GM18498 (cell line): ENCODE results near the gene GABPB1.
A peak's percentile ranks its signal among the peaks of the same experiment; 100 is the strongest.

Experiments used
- ATAC-seq: cut with Tn5 transposase; IDR thresholded peaks from one replicate; pipeline ENCODE4 v1.9.1; 2021; ENCODE audit warnings: mild to moderate bottlenecking, moderate library complexity; ENCODE audit not compliant: unreplicated experiment

The GABPB1 gene

DNA sequence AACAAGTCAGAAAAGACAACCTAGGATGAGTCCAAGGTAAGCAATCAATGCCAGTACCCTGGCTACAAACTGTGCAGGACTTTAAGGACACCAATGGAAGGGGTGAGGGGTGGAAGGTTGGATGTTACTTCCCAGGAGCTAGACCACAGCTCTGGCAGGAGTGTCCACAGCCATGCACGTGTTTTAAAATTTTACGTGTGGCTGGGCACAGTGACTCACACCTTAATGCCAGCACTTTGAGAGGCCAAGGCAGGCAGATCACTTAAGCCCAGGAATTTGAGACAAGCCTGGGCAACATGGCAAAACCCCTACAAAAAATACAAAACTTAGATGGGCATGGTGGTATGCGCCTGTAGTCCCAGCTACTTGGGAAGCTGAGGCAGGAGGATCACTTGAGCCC, 74.7 kb downstream of the GABPB1 start:
- no peak for ATAC-seq

DNA sequence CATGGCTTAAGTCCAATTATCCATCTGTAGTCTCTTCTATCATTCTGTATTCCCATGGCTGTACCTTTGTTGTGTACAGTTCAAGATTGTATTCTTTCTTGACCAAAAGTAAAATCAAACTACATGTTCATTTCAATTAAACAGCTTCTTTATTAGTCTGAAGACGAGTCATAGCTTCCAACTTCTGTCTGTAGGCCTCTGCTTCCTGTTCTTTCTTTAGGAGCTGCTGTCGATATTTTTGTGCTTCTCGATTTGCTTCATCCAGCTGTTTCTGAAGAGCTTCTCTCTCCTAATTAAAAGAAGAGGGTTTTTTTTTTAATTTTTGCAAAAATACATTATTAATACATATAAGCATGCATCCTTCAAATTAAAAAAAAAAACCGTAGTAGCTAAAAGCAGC, 76.5 kb downstream of the GABPB1 start:
- no peak for ATAC-seq

- no peak for ATAC-seq
Observed at GRCh38 chr15:50277370-50277769, 77.6 kb downstream of the GABPB1 start.

DNA sequence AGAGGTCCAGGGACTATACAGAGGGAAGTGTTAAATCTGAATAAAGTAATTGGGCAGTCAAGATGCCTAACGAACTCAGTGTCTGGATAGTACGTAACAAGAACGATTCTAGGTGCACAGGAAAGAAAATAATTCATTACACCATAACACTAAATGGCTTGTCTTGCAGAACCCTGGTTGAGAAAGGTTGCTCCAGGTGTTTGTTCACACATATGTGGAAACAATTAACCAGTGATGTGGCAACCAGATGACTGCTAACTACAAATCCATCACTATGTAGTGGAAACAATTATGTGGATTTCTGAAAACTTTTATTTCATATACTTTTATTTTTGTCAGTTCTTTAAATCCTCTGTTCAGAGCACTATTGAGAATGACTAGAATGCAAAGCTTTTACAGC, 79.1 kb downstream of the GABPB1 start:
- ATAC-seq, result no peak

GRCh38 chr15:50275091-50275490, 79.9 kb downstream of the GABPB1 start:
- no peak for ATAC-seq

GRCh38 chr15:50267577-50267976, 87.4 kb downstream of the GABPB1 start:
- ATAC-seq, result no peak

DNA sequence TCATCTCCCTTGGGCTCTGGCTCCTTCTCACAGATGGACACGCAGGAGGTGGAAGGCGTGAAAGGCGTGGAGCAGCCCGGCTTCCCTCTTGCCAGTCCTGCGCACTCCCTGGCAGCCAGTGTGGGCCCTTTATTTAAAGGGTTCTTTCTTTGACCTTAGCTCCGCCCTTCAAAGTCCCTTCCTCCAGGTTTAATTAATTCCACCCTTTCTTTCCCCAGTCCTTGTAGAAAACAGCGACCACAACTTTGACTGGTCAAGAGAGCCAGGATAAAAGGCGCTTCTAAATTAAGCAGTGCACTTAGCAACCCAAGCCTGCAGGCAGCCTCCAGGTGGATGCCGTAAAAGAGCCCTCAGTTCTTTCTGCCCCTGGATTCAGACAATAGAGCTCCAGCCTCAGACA, 89.4 kb downstream of the GABPB1 start, which contains the start of gene HDC:
Gene HDC, minus strand, starts transcription at position 107 of the 400 bp plus-strand sequence. Its CDS starts 103 bp downstream, at position 4.
- ATAC-seq, result no peak

GRCh38 chr15:50262533-50262932, 92.5 kb downstream of the GABPB1 start:
- ATAC-seq, result no peak

- no peak for ATAC-seq
Observed at GRCh38 chr15:50261981-50262380, 93.0 kb downstream of the GABPB1 start.

DNA sequence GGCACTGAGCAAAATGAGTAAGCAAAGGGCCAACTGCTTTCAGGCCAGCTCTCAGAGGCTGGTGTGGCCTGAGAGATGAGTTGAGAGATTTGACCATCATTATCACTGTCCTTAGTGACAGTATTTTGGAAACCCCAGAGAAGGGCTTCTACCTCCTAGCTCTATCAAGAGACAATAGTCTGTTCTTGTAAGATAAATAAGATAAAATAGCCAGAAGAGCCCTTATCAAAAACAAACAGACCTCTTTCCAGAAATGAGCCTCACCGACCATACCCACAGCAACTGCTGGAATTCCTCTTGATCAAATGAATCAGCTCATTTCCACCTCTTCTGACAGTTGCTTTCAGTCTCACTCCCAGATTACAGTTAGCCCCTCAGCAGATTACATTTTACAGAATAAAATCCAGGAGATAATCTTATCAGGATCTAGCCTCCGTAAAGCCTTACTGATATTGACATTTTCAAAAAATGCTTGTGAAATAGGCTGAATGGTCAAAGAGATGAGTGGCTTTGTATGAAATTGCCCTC, 94.0 kb downstream of the GABPB1 start:
- ATAC-seq, result peak; percentile 47

GRCh38 chr15:50259276-50259675, 95.7 kb downstream of the GABPB1 start:
- no peak for ATAC-seq

- ATAC-seq, result no peak
Observed at GRCh38 chr15:50257924-50258323, 97.1 kb downstream of the GABPB1 start.

GRCh38 chr15:50257332-50257731, 97.7 kb downstream of the GABPB1 start:
- no peak for ATAC-seq

- no peak for ATAC-seq
Observed at GRCh38 chr15:50256188-50257041, 98.6 kb downstream of the GABPB1 start.

DNA sequence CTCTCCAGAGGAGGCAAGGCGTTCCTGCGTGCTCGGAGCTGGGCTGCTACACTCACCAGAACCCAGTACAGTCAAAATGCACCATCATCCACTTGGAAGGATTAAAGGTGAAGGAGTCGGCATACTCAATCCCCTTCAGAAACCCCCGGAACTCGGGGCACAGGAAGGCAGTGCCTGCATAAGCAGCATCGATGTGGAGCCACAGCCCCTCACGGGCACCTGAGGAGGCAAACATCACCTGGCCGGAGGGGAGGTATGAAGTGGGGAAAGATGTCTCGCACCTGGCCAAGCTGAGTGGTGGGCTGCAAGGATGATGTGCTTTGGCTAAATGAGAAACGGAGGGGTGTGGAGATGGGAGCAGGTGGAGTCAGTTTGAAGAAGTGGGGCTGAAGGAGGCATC, 102.4 kb downstream of the GABPB1 start:
- ATAC-seq, result no peak

DNA sequence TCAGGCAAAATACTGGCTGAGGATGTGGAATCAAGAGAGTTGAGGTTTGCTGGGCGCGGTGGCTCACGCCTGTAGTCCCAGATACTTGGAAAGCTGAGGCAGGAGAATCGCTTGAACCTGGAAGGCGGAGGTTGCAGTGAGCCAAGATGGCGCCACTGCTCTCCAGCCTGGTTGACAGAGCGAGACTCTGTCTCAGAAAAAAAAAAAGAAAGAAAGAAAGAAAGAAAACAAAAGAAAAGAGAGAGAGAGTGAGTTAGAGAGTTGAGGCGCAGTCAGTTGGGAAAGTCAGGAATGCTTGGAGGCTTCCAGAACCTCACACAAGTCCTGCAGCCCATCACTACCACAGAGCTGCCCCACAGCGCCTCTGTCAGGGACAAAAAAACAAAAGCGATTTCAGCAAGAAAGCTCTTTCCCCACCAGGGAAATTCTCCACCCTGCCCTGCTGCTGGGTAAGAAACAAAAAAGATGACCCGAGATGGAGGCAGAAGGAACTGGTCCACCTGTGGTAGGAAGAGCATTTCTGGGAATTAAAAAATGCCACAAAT, 103.3 kb downstream of the GABPB1 start:
- no peak for ATAC-seq

DNA sequence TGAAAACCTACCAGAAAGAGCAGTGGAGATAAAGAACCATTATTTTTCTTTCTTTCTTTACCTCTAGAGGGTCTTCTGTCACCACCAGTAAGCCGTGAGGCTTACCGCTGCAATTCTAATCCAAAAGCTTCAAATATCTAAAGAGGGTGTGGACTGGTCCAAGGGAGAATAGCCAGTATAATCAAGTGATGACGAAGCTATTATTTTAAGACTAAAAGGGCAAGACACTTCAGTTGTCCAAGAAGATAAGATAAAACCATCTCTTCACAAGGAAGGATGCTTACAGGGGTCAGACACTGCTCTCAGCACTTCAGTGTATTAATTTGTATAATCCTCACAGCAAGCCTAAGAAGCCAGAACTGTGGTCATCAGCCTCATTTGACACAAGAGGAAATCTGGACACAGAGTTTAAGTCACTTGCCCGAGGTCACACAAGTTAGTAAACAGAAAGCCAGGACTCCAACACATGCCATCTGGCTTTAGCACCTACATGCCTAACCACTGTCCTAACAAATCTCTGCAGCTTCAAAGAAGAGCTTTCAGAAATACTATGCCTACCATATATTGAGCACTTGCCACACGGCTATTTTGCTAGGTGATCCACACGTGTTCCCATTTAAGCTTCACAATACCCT, 104.1 kb downstream of the GABPB1 start:
- no peak for ATAC-seq

GRCh38 chr15:50249704-50250103, 105.3 kb downstream of the GABPB1 start:
- no peak for ATAC-seq

- no peak for ATAC-seq
Observed at GRCh38 chr15:50248994-50249582, 105.9 kb downstream of the GABPB1 start.

DNA sequence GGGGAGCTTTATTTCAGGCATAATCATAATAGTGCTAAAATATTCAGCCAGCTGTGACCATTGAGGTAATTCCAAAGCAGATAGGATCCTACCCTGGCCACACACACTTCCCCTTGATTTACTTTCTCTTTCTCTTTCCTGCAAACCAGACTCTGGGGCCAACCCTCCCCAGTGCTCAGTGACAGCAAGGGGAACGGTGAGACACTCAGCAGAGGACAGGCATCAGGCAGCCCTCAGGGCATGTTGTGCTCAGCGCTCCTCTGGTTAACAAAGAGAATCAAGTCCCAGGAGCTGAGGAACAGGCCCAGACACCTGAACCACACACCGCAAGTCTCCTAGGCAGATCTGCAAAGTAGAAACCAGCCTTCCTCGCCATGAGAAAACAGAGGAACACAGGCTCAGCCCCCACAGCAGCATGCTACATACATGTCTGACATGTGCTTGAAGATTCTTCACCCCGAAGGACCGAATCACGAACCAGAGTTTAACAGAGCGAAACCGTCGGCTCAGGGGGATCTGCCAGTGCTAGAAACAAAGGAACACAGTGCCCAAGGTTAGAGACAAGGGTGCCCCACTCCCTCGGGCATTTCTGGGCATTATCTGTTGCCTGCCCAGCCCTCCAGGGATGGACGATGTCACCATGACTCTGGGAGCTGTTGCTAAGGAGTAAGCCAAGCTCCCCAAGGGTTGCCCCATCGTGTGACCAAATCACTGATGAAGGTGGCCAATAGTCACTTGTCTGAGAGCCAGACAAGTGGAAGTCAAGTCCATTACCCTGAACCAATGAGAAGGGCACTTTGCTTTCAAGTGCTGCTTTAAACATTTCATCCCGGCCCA, 107.0 kb downstream of the GABPB1 start:
- peak; percentile 96 for ATAC-seq
